Measurements from ENCODE around the gene ATP10A. TPM values are rescaled to one million over a fixed set of nuclear protein-coding genes. Genes with fewer than 3 reads are reported as not detected.

Gene ATP10A
- polyA plus RNA-seq, 3 donors, result 0.71 to 3.9 (median 0.92) TPM

- no peaks in the 10 kb centered on the region for H3K9me3 ChIP-seq (replicated peaks in 1 of 2; ENCODE audit: control insufficient read depth in 1 of 2, insufficient read depth in 1 of 2, low read length in 2 of 2)
These were observed 65.6 kb downstream of the ATP10A start for GRCh38 chr15:25797511-25797935.

GRCh38 chr15:25797035-25797434 is 66.1 kb downstream of the ATP10A start:
- H3K9me3 Mint-ChIP-seq, result no peaks in the 10 kb centered on the region
- peaks cover 57 to 77% of the 10 kb centered on the region in 2 donors for H3K4me1 ChIP-seq (ENCODE audit: control insufficient read depth in 1 of 2, insufficient read depth in 2 of 2, low read length in 2 of 2)
- no peak for DNase-seq
- H3K27me3 ChIP-seq (ENCODE audit: control insufficient read depth in 2 of 2, insufficient read depth in 2 of 2, low read length in 2 of 2), result no peaks in the 10 kb centered on the region
- no peaks in the 10 kb centered on the region for H3K36me3 ChIP-seq (replicated peaks in 1 of 2; ENCODE audit: control insufficient read depth in 1 of 2, insufficient read depth in 2 of 2, low read length in 2 of 2)
- H3K4me3 ChIP-seq (replicated peaks in 1 of 3; ENCODE audit: low read depth in 2 of 3, low read length in 3 of 3), result no peak overlapping the region
- no peak overlapping the region for H3K9ac ChIP-seq (ENCODE audit: insufficient read depth, low read length, poor library complexity, severe bottlenecking)
- H3K79me2 ChIP-seq (ENCODE audit: insufficient read depth, low read length), result peaks cover 2% of the 10 kb centered on the region
- TF ChIP-seq, protein P1, sequence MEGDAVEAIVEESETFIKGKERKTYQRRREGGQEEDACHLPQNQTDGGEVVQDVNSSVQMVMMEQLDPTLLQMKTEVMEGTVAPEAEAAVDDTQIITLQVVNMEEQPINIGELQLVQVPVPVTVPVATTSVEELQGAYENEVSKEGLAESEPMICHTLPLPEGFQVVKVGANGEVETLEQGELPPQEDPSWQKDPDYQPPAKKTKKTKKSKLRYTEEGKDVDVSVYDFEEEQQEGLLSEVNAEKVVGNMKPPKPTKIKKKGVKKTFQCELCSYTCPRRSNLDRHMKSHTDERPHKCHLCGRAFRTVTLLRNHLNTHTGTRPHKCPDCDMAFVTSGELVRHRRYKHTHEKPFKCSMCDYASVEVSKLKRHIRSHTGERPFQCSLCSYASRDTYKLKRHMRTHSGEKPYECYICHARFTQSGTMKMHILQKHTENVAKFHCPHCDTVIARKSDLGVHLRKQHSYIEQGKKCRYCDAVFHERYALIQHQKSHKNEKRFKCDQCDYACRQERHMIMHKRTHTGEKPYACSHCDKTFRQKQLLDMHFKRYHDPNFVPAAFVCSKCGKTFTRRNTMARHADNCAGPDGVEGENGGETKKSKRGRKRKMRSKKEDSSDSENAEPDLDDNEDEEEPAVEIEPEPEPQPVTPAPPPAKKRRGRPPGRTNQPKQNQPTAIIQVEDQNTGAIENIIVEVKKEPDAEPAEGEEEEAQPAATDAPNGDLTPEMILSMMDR (IDR thresholded peaks at IDR 0.05), result no peak
- 100% methylated on average over 1 of the region's 4 CpGs for WGBS (ENCODE audit: insufficient coverage)
- no peak overlapping the region for H3K4me2 ChIP-seq (replicated peaks; ENCODE audit: extremely low read depth, low read length, poor library complexity, severe bottlenecking)
- intact Hi-C loops (cut with micrococcal nuclease), result loop anchor here in 1 of 2 donors (10.0 kb wide), 1 partner anchor 58 kb away; no protein-coding TSS in a partner anchor
- peaks cover 72% of the 10 kb centered on the region for H3K4me1 Mint-ChIP-seq
- peaks cover 7 to 16% (median 11%) of the 10 kb centered on the region in 3 donors for H3K27me3 Mint-ChIP-seq (ENCODE audit: low read depth in 3 of 3)
- H4K20me1 ChIP-seq (ENCODE audit: insufficient read depth, low read length), result no peaks in the 10 kb centered on the region
- no peak overlapping the region for H3K27ac ChIP-seq (ENCODE audit: low read depth in 1 of 2, low read length in 2 of 2)
- peak overlapping the region in 1 of 7 donors; percentile 50 for H3K27ac Mint-ChIP-seq
- no peak overlapping the region for H3K4me3 Mint-ChIP-seq
- H3K9me3 ChIP-seq (replicated peaks in 1 of 2; ENCODE audit: control insufficient read depth in 1 of 2, insufficient read depth in 1 of 2, low read length in 2 of 2), result no peaks in the 10 kb centered on the region
- peaks cover 0 to 7% of the 10 kb centered on the region in 2 donors for H3K36me3 Mint-ChIP-seq
- no peak overlapping the region for H2AFZ ChIP-seq (ENCODE audit: insufficient read depth, low read depth, low read length, poor library complexity, severe bottlenecking)

More at GRCh38 chr15:25797511-25797935, 65.6 kb downstream of the ATP10A start:
- Mint-ChIP-seq H3K27ac (no peak overlapping the region), H3K27me3 (ENCODE audit: low read depth in 3 of 3) (peaks cover 7 to 16% (median 11%) of the 10 kb centered on the region in 3 donors), H3K4me1 (peaks cover 68% of the 10 kb centered on the region), H3K4me3 (no peak overlapping the region), H3K9me3 (no peaks in the 10 kb centered on the region), H3K36me3 (peaks cover 0 to 7% of the 10 kb centered on the region in 2 donors)
- Histone ChIP-seq H3K27ac (ENCODE audit: low read depth in 1 of 2, low read length in 2 of 2) (no peak overlapping the region), H3K9ac (ENCODE audit: insufficient read depth, low read length, poor library complexity, severe bottlenecking) (no peak overlapping the region), H3K27me3 (ENCODE audit: control insufficient read depth in 2 of 2, insufficient read depth in 2 of 2, low read length in 2 of 2) (no peaks in the 10 kb centered on the region), H2AFZ (ENCODE audit: insufficient read depth, low read depth, low read length, poor library complexity, severe bottlenecking) (no peak overlapping the region), H3K36me3 (replicated peaks in 1 of 2; ENCODE audit: control insufficient read depth in 1 of 2, insufficient read depth in 2 of 2, low read length in 2 of 2) (no peaks in the 10 kb centered on the region), H3K4me3 (replicated peaks in 1 of 3; ENCODE audit: low read depth in 2 of 3, low read length in 3 of 3) (no peak overlapping the region), H3K79me2 (ENCODE audit: insufficient read depth, low read length) (peaks cover 2% of the 10 kb centered on the region), H3K4me2 (replicated peaks; ENCODE audit: extremely low read depth, low read length, poor library complexity, severe bottlenecking) (no peak overlapping the region), H4K20me1 (ENCODE audit: insufficient read depth, low read length) (no peaks in the 10 kb centered on the region), H3K4me1 (ENCODE audit: control insufficient read depth in 1 of 2, insufficient read depth in 2 of 2, low read length in 2 of 2) (peaks cover 52 to 72% of the 10 kb centered on the region in 2 donors)
- DNase-seq, result no peak
- 97% methylated on average over 3 of the region's 8 CpGs for WGBS (ENCODE audit: insufficient coverage)
- TF ChIP-seq, protein P1 (IDR thresholded peaks at IDR 0.05), result no peak
- intact Hi-C loops (cut with micrococcal nuclease), result loop anchor here in 1 of 2 donors (10.0 kb wide), 1 partner anchor 57 kb away; no protein-coding TSS in a partner anchor

All from CD14-positive monocyte (primary cell).